GM12872 (cell line): ENCODE measurements around the gene PDCD2L.

Experiments used
- CTCF ChIP-seq: IDR thresholded peaks from 3 replicates; pipeline ENCODE4 v1.5.1; 2011; ENCODE audit warnings: low read depth, mild to moderate bottlenecking, low read length, moderate library complexity; ENCODE audit not compliant: insufficient read depth

Gene PDCD2L

GRCh38 chr19:34367624-34367957, 36.6 kb upstream of the PDCD2L start:
- no peak for TF ChIP-seq CTCF

GRCh38 chr19:34368338-34368737, 35.9 kb upstream of the PDCD2L start:
- TF ChIP-seq CTCF = no peak

GRCh38 chr19:34370117-34370516, 34.1 kb upstream of the PDCD2L start:
- TF ChIP-seq CTCF = no peak

- TF ChIP-seq CTCF = no peak
Measured at GRCh38 chr19:34370983-34371382, 33.2 kb upstream of the PDCD2L start.

GRCh38 chr19:34373601-34374288, 30.5 kb upstream of the PDCD2L start:
- no peak for TF ChIP-seq CTCF

GRCh38 chr19:34375598-34375997, 28.6 kb upstream of the PDCD2L start:
- TF ChIP-seq CTCF = no peak

GRCh38 chr19:34380639-34381241, 23.5 kb upstream of the PDCD2L start:
- TF ChIP-seq CTCF = no peak
